ENCODE data around the gene HECW1. TPM values are rescaled to one million over a fixed set of nuclear protein-coding genes. Genes with fewer than 3 reads are reported as not detected.
A peak's percentile ranks its signal among the peaks of the same experiment; 100 is the strongest.

The HECW1 gene
- total and polyA plus RNA-seq, 10 of the 15 experiments (the other 5 are each of a cell fraction or from before 2014, with no cell fraction given), result under 0.01 to 0.31 (median 0.04) TPM; not detected in 3

- TF ChIP-seq IRF3 (IDR thresholded peaks at IDR 0.05), result no peak
- peak; percentile 24; the same call in 1 of the 2 replicates for TF ChIP-seq REST (IDR thresholded peaks at IDR 0.05; ENCODE audit: low read depth, low read length)
These were observed 478.6 kb downstream of the HECW1 start (continued) for GRCh38 chr7:43590862-43591557.

- peaks cover 98% of the 10 kb centered on the region for H3K79me2 ChIP-seq (ENCODE audit: control insufficient read depth, insufficient read depth, low read length)
- peak overlapping the region; percentile 71 for H3K4me3 ChIP-seq
- no TSS peak for BruUV-seq (replicated peaks)
- WGBS (ENCODE audit: insufficient coverage, insufficient replicate concordance, low lambda C conversion rate, missing lambda C conversion rate), result 2% methylated on average over 4 of the region's 4 CpGs
- H3K4me2 ChIP-seq (ENCODE audit: control insufficient read depth, insufficient read depth), result peak overlapping the region; percentile 70
- intact Hi-C loops (cut with micrococcal nuclease; ENCODE audit: unreplicated experiment) (loop anchor here (1.0 kb wide), 1 partner anchor 57 kb away; no protein-coding TSS in a partner anchor), in situ Hi-C loops (cut with MboI) (no loop called here)
- ChIA-PET SMC1A (ENCODE audit: uncharacterized antibody, unreplicated experiment) (interaction anchor here (0.9 to 9.8 kb wide), 7 partner anchors 10 to 193 kb away, joined by 3 to 163 read pairs (median 20); partner anchors contain the start of genes COA1 and STK17A), POLR2A (interaction anchor here (0.6 to 9.8 kb wide), 5 partner anchors 22 to 240 kb away, joined by 3 to 138 read pairs (median 4); no protein-coding TSS in a partner anchor), CTCF (interaction anchor here (1.2 to 12.5 kb wide), 6 partner anchors 9 to 247 kb away, joined by 3 to 183 read pairs (median 12); partner anchors contain the start of gene STK17A), RAD21 (ENCODE audit: unreplicated experiment) (interaction anchor here (1.2 to 12.2 kb wide), 5 partner anchors 9 to 134 kb away, joined by 4 to 280 read pairs (median 18); partner anchors contain the start of gene STK17A)
- H3K9me3 ChIP-seq (replicated peaks; ENCODE audit: control insufficient read depth, insufficient read depth, low read length), result no peaks in the 10 kb centered on the region; the same call in 2 of the 3 replicates
- peaks cover 1 to 9% of the 10 kb centered on the region in 2 experiments; a peak in 2 of 4 replicates for H3K36me3 ChIP-seq (ENCODE audit: control insufficient read depth in 2 of 2, insufficient read depth in 2 of 2, low read length in 1 of 2)
- H3K27me3 ChIP-seq (replicated peaks in 1 of 2; ENCODE audit: control insufficient read depth in 2 of 2, insufficient read depth in 2 of 2, low read length in 1 of 2), result no peaks in the 10 kb centered on the region
- no peak overlapping the region for H2AFZ ChIP-seq (ENCODE audit: control insufficient read depth, low read depth, low read length)
- peak overlapping the region; percentile 11; the same call in 1 of the 2 replicates for H3K9ac ChIP-seq (ENCODE audit: control insufficient read depth, insufficient read depth, low read length)
- peak overlapping the region; percentile 98 for H3K27ac ChIP-seq (ENCODE audit: control insufficient read depth, insufficient read depth)
- no peak for DNase-seq (ENCODE audit: low read depth, low spot score)
- peaks cover 42% of the 10 kb centered on the region for H3K4me1 ChIP-seq (ENCODE audit: control insufficient read depth, insufficient read depth, low read length)
- H4K20me1 ChIP-seq (ENCODE audit: control insufficient read depth, insufficient read depth), result no peaks in the 10 kb centered on the region
- no peak for FAIRE-seq
- ATAC-seq, result peak; percentile 39
- no peak for TF ChIP-seq LARP7 (IDR thresholded peaks at IDR 0.05)
- no peak for TF ChIP-seq EZH2 (IDR thresholded peaks at IDR 0.05; ENCODE audit: borderline replicate concordance, control insufficient read depth, low read depth, low read length)
- TF ChIP-seq IRF3 (IDR thresholded peaks at IDR 0.05), result no peak
- TF ChIP-seq PAX8 (IDR thresholded peaks at IDR 0.05), result no peak
- no peak for TF ChIP-seq NBN (IDR thresholded peaks at IDR 0.05)
- TF ChIP-seq GATAD2B (conservative IDR thresholded peaks at IDR 0.05; ENCODE audit: low read depth), result peak; percentile 25; the same call in 1 of the 2 replicates
- peak; percentile 43; the same call in 1 of the 2 replicates for TF ChIP-seq MTA2 (IDR thresholded peaks at IDR 0.05; ENCODE audit: low read depth)
- TF ChIP-seq TBL1XR1 (IDR thresholded peaks at IDR 0.05; ENCODE audit: low read depth, low read length), result no peak
- peak; percentile 17; the same call in 1 of the 2 replicates for TF ChIP-seq CREM (IDR thresholded peaks at IDR 0.05; ENCODE audit: low read depth)
- TF ChIP-seq RB1 (IDR thresholded peaks at IDR 0.05; ENCODE audit: borderline replicate concordance), result no peak
These were observed 479.2 kb downstream of the HECW1 start for GRCh38 chr7:43591558-43592180.

Data from GM12878 (cell line).